ENCODE results near the gene CD81. TPM values are rescaled to one million over a fixed set of nuclear protein-coding genes. Genes with fewer than 3 reads are reported as not detected.

The CD81 gene
- total RNA-seq, 4 donors from 2014 or later, result 110 to 265 (median 125) TPM

GRCh38 chr11:2397005-2397404 lies 19.9 kb downstream of the CD81 start:
- 83 to 92% methylated on average over 6 to 11 of the region's 12 CpGs for WGBS, 2 donors
- H3K36me3 ChIP-seq, result peaks cover 32 to 69% (median 40%) of the 10 kb centered on the region in 3 donors

GRCh38 chr11:2398664-2399355 lies 21.7 kb downstream of the CD81 start:
- H3K27me3 ChIP-seq, result no peaks in the 10 kb centered on the region
- no peak for TF ChIP-seq POLR2A (IDR thresholded peaks at IDR 0.05)
- 20 to 33% methylated on average over 2 of the region's 7 CpGs for WGBS, 2 donors
- peak overlapping the region; percentile 97 to 100 (median 99) for H3K27ac ChIP-seq
- intact Hi-C loops (cut with DNase I), result no loop called here
- peak overlapping the region in 3 of 4 donors; percentile 75 to 91 (median 82) for H3K4me3 ChIP-seq
- H3K9me3 ChIP-seq, result no peaks in the 10 kb centered on the region
- peaks cover 24 to 50% (median 25%) of the 10 kb centered on the region in 3 donors for H3K4me1 ChIP-seq
- peaks cover 39 to 69% (median 45%) of the 10 kb centered on the region in 3 donors for H3K36me3 ChIP-seq
- no peak for DNase-seq

More at GRCh38 chr11:2397005-2397404, 19.9 kb downstream of the CD81 start:
- no peak overlapping the region for H3K27ac ChIP-seq
- no peaks in the 10 kb centered on the region for H3K27me3 ChIP-seq
- DNase-seq, result no peak
- intact Hi-C loops (cut with DNase I), result no loop called here
- H3K9me3 ChIP-seq, result no peaks in the 10 kb centered on the region
- peaks cover 21 to 57% (median 22%) of the 10 kb centered on the region in 3 donors for H3K4me1 ChIP-seq
- no peak overlapping the region for H3K4me3 ChIP-seq
- no peak for TF ChIP-seq CTCF (IDR thresholded peaks at IDR 0.05)
- no peak for TF ChIP-seq POLR2A (IDR thresholded peaks at IDR 0.05)

GRCh38 chr11:2399488-2400068 lies 22.5 kb downstream of the CD81 start:
- H3K9me3 ChIP-seq, result no peaks in the 10 kb centered on the region
- no peak for DNase-seq
- H3K27me3 ChIP-seq, result no peaks in the 10 kb centered on the region
- H3K27ac ChIP-seq, result peak overlapping the region; percentile 97 to 100 (median 99)
- WGBS, 2 donors, result 19 to 20% methylated on average over 1 to 4 of the region's 23 CpGs
- intact Hi-C loops (cut with DNase I), result no loop called here
- H3K36me3 ChIP-seq, result peaks cover 39 to 66% (median 41%) of the 10 kb centered on the region in 3 donors
- TF ChIP-seq CTCF (IDR thresholded peaks at IDR 0.05) (no peak), POLR2A (IDR thresholded peaks at IDR 0.05) (no peak)
- H3K4me1 ChIP-seq, result peaks cover 24 to 44% (median 25%) of the 10 kb centered on the region in 3 donors
- H3K4me3 ChIP-seq, result peak overlapping the region; percentile 75 to 91 (median 86)

GRCh38 chr11:2400069-2400761 lies 23.1 kb downstream of the CD81 start, which contains the start of gene TSSC4:
Gene TSSC4, plus strand, starts transcription at chr11:2400750. Its CDS starts 1,884 bp downstream, at chr11:2402634.
- Histone ChIP-seq H3K27ac (peak within 1 kb of the TSS; percentile 97 to 100 (median 99)), H3K4me1 (peaks cover 24 to 38% (median 25%) of the 10 kb centered on the region in 3 donors), H3K9me3 (no peaks in the 10 kb centered on the region), H3K27me3 (no peaks in the 10 kb centered on the region), H3K36me3 (peaks cover 34 to 60% (median 37%) of the 10 kb centered on the region in 3 donors), H3K4me3 (peak within 1 kb of the TSS; percentile 75 to 100 (median 90))
- intact Hi-C loops (cut with DNase I), result no loop called here
- DNase-seq, result peak; percentile 99
- peak; percentile 72 to 100 (median 98) for TF ChIP-seq CTCF (IDR thresholded peaks at IDR 0.05)
- peak in 3 of 4 donors; percentile 59 to 95 (median 88) for TF ChIP-seq POLR2A (IDR thresholded peaks at IDR 0.05)
- WGBS, 2 donors, result 1% methylated on average over 13 of the region's 66 CpGs; no CpG with 5 or more reads in 1 of the 2 donors

GRCh38 chr11:2400762-2401435 lies 23.8 kb downstream of the CD81 start:
- DNase-seq, result no peak
- Histone ChIP-seq H3K4me1 (peaks cover 24 to 38% (median 25%) of the 10 kb centered on the region in 3 donors), H3K27ac (peak overlapping the region; percentile 95 to 100 (median 98)), H3K27me3 (no peaks in the 10 kb centered on the region), H3K4me3 (peak overlapping the region; percentile 75 to 100 (median 90)), H3K36me3 (peaks cover 27 to 53% (median 30%) of the 10 kb centered on the region in 3 donors), H3K9me3 (no peaks in the 10 kb centered on the region)
- TF ChIP-seq POLR2A (IDR thresholded peaks at IDR 0.05), result peak in 2 of 4 donors; percentile 6 to 23
- no peak for TF ChIP-seq CTCF (IDR thresholded peaks at IDR 0.05)
- intact Hi-C loops (cut with DNase I), result no loop called here
- 0% methylated on average over 5 to 16 of the region's 55 CpGs for WGBS, 2 donors
